GM12874 (cell line): ENCODE data around the gene SSR1.

Experiments used
- TF ChIP-seq, protein P1 (sequence below): IDR thresholded peaks from 2 replicates; pipeline ENCODE4 v1.5.1; 2011; ENCODE audit warnings: low read depth, mild to moderate bottlenecking, control low read depth, low read length, moderate library complexity; ENCODE audit not compliant: insufficient read depth

The SSR1 gene

GRCh38 chr6:7267071-7267465 is 45.9 kb downstream of the SSR1 start:
- TF ChIP-seq, protein P1, sequence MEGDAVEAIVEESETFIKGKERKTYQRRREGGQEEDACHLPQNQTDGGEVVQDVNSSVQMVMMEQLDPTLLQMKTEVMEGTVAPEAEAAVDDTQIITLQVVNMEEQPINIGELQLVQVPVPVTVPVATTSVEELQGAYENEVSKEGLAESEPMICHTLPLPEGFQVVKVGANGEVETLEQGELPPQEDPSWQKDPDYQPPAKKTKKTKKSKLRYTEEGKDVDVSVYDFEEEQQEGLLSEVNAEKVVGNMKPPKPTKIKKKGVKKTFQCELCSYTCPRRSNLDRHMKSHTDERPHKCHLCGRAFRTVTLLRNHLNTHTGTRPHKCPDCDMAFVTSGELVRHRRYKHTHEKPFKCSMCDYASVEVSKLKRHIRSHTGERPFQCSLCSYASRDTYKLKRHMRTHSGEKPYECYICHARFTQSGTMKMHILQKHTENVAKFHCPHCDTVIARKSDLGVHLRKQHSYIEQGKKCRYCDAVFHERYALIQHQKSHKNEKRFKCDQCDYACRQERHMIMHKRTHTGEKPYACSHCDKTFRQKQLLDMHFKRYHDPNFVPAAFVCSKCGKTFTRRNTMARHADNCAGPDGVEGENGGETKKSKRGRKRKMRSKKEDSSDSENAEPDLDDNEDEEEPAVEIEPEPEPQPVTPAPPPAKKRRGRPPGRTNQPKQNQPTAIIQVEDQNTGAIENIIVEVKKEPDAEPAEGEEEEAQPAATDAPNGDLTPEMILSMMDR, result no peak

GRCh38 chr6:7264686-7265384 is 48.2 kb downstream of the SSR1 start:
- TF ChIP-seq, protein P1, result no peak

DNA sequence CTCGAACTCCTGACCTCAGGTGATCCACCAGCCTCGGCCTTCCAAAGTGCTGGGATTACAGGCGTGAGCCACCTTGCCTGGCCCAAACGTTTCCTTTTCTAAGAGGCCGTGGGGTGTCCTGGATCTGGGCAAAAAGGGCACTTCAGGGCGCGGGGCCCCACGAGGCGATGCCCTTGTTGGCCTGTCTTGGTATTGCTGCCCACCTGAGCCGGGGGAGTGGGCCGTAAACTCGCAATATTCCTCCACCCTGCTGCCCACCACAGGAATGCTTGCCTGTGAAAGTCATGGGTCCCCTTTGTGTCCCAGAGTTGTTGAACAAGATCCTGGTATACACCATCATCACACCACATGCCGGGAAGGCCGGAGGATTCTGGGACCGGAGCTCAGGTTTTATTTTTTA is 49.0 kb downstream of the SSR1 start:
- TF ChIP-seq, protein P1, result no peak

DNA sequence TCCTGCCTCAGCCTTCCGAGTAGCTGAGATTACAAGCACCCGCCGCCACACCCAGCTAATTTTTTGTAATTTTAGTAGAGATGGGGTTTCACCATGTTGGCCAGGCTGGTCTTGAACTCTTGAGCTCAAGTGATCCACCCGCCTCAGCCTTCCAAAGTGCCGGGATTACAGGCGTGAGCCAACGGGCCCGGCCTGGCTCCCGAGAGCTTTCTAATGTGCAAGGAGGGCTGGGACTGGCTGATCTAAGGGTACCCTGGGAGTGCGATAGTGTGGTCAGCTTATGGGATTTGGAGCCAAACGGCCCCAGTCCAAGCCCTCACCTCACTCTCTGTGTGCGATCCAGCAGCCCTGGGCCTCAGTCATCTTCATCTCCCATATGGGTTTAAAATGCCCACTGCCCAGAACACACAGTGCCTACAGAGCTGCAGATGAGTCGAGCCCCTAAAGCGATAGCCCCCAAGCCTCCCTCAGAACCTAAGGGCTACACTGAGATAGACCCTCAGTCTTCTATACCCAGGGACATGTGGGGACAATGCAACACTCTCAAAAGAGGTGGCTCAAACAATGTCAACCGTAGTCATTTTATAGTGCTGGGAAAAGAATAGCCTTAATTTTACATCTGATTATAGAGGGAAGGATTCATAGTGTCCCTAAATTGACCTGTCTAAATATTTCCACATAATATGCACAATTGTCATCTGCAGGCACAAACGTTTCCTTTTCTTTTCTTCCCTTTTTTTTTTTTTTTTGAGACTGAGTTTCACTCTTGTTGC is 50.1 kb downstream of the SSR1 start:
- TF ChIP-seq, protein P1, result no peak

GRCh38 chr6:7261852-7262461 is 51.0 kb downstream of the SSR1 start:
- TF ChIP-seq, protein P1, result no peak

- TF ChIP-seq, protein P1, result no peak
These were observed 51.8 kb downstream of the SSR1 start for GRCh38 chr6:7261032-7261841.
